GM12878 (cell line): ENCODE results near the gene TXNDC8. TPM values are rescaled to one million over a fixed set of nuclear protein-coding genes. Genes with fewer than 3 reads are reported as not detected.

Experiments
- ATAC-seq: fragments of 200-7000 bp; cut with Tn5 transposase; 3 replicates; pipeline ENCODE4 v1.9.1; 2020; ENCODE audit warnings: mild to moderate bottlenecking, moderate library complexity
- BruUV-seq: library from RNA; stranded (reverse); fragments of 400-500 nt; replicated peaks from 2 replicates; lab custom pipeline; 2021; lab: Mats Ljungman, UMichigan
- CTCF ChIA-PET: fragments of 300-600 bp; sonication (Branson Sonifier 250); formaldehyde crosslinking; extraction: SDS; loops from one replicate; lab custom pipeline; 2021; ENCODE audit warnings: inconsistent platforms; lab: Yijun Ruan, JAX
- POLR2A ChIA-PET: fragments of 350-600 bp; formaldehyde crosslinking; extraction: SDS; loops from one replicate; lab custom pipeline; 2021; ENCODE audit warnings: inconsistent platforms; lab: Charles Lee
- RAD21 ChIA-PET: fragments of 300-600 bp; sonication (Branson Sonifier 250); formaldehyde crosslinking; loops from one replicate; lab custom pipeline; 2023; ENCODE audit warnings: antibody characterized with exemption; ENCODE audit not compliant: unreplicated experiment; lab: Charles Lee
- SMC1A ChIA-PET: fragments of 300-600 bp; sonication (Branson Sonifier 250); formaldehyde crosslinking; loops from one replicate; lab custom pipeline; 2023; ENCODE audit not compliant: unreplicated experiment, uncharacterized antibody; lab: Charles Lee
- DNase-seq: peaks from one replicate; pipeline ENCODE4 v3.0.0-alpha.2; 2011; ENCODE audit warnings: low read depth, low spot score
- FAIRE-seq: peaks from 3 replicates; lab custom pipeline; 2011; peaks lifted over from hg19 to GRCh38; lab: Jason Lieb, UNC
- H2AFZ ChIP-seq: 2 replicates; pipeline ENCODE4 v1.6.0; 2011; ENCODE audit warnings: low read depth, low read length, control low read depth; ENCODE audit not compliant: control insufficient read depth
- H3K27ac ChIP-seq: 2 replicates; pipeline ENCODE4 v1.5.1; 2011; ENCODE audit warnings: control low read depth; ENCODE audit not compliant: control insufficient read depth, insufficient read depth
- H3K27me3 ChIP-seq, 2 experiments: replicated peaks in 1 of 2; 2 replicates each; pipeline versions ENCODE4 v1.6.0 to v1.6.1; 2011; ENCODE audit warnings: low read length in 1 of 2; ENCODE audit not compliant: control insufficient read depth in 2 of 2, insufficient read depth in 2 of 2
- H3K36me3 ChIP-seq, 2 experiments: 2 replicates each; pipeline ENCODE4 v1.5.1; 2011; ENCODE audit warnings: low read length in 1 of 2; ENCODE audit not compliant: control insufficient read depth in 2 of 2, insufficient read depth in 2 of 2
- H3K4me1 ChIP-seq: 2 replicates; pipeline ENCODE4 v1.6.1; 2011; ENCODE audit warnings: mild to moderate bottlenecking, low read length, moderate library complexity, mixed read lengths; ENCODE audit not compliant: control insufficient read depth, insufficient read depth
- H3K4me2 ChIP-seq: 2 replicates; pipeline ENCODE4 v1.6.0; 2011; ENCODE audit warnings: control low read depth; ENCODE audit not compliant: control insufficient read depth, insufficient read depth
- H3K4me3 ChIP-seq: fragments of 200-600 bp; sonication (generic); 2 replicates; pipeline ENCODE4 v1.5.1; 2016
- H3K79me2 ChIP-seq: 2 replicates; pipeline ENCODE4 v1.6.0; 2011; ENCODE audit warnings: low read length; ENCODE audit not compliant: control insufficient read depth, insufficient read depth
- H3K9ac ChIP-seq: 2 replicates; pipeline ENCODE4 v1.8.0; 2011; ENCODE audit warnings: low read length, control low read depth, mixed read lengths; ENCODE audit not compliant: control insufficient read depth, insufficient read depth
- H3K9me3 ChIP-seq: replicated peaks from 3 replicates; pipeline ENCODE4 v1.5.1; 2011; ENCODE audit warnings: mild to moderate bottlenecking, low read length; ENCODE audit not compliant: control insufficient read depth, insufficient read depth
- H4K20me1 ChIP-seq: 2 replicates; pipeline ENCODE4 v1.6.0; 2011; ENCODE audit not compliant: control insufficient read depth, insufficient read depth
- CBX3 ChIP-seq: fragments of 200-600 bp; sonication (generic); IDR thresholded peaks from 2 replicates; pipeline ENCODE4 v1.6.1; 2016; ENCODE audit warnings: low read depth, borderline replicate concordance
- CEBPZ ChIP-seq: fragments of 150-350 bp; IDR thresholded peaks from 2 replicates; pipeline ENCODE4 v1.6.1; 2016; ENCODE audit warnings: low read depth, low read length
- NR2C2 ChIP-seq: IDR thresholded peaks from 2 replicates; pipeline ENCODE4 v1.6.1; 2011; ENCODE audit warnings: borderline replicate concordance, low read depth; ENCODE audit not compliant: control insufficient read depth, insufficient read length
- STAT1 ChIP-seq: fragments of 450-650 bp; conservative IDR thresholded peaks from 2 replicates; pipeline ENCODE4 v1.6.1; 2014; ENCODE audit warnings: antibody characterized with exemption, mild to moderate bottlenecking
- TCF3 ChIP-seq: IDR thresholded peaks from 2 replicates; pipeline ENCODE4 v1.6.1; 2012; ENCODE audit warnings: low read depth, mild to moderate bottlenecking, low read length, borderline replicate concordance; ENCODE audit not compliant: insufficient read depth
- YBX1 ChIP-seq: fragments of 450-650 bp; IDR thresholded peaks from 2 replicates; pipeline ENCODE4 v1.6.1; 2016; ENCODE audit warnings: antibody characterized with exemption
- WGBS: methylation state at CpG from one replicate; pipeline ENCODE4 v1.1.6; 2016; ENCODE audit warnings: low lambda C conversion rate; ENCODE audit not compliant: insufficient replicate concordance, insufficient coverage; ENCODE audit errors: missing lambda C conversion rate; 5-methylcytosine and 5-hydroxymethylcytosine counted together
- in situ Hi-C: fragments of 300-500 bp; cut with MboI; formaldehyde crosslinking; loops from 9 replicates; pipeline ENCODE4 v1.14.3; 2018; ENCODE audit warnings: mixed read lengths
- intact Hi-C: fragments of 100-400 bp; cut with micrococcal nuclease; formaldehyde crosslinking; loops from one replicate; pipeline ENCODE4 v1.14.2; 2022; ENCODE audit not compliant: unreplicated experiment
- polyA plus RNA-seq, 11 experiments: library from polyadenylated mRNA; depleted of rRNA in 4 of 11; unstranded in 6 of 11; stranded (reverse) in 5 of 11; fragments of >200 nt; fragmentation: Nextera tagmentation in 4 of 11; fragmentation: Illumina TruSeq in 1 of 11; extraction: Ambion mirVana in 4 of 11; extraction: Trizol in 1 of 11; gene quantifications; 1 replicate in 1 of 11; 2 replicates in 10 of 11; pipeline versions ENCODE4 v1.2.1 to v1.2.3, GENCODE V29; 2011 to 2016; ENCODE audit warnings: inconsistent platforms in 2 of 11, missing spikeins in 2 of 11, low read depth in 1 of 11
- total RNA-seq, 4 experiments: library from RNA; depleted of rRNA in 3 of 4; stranded (reverse); fragments of >200 nt in 3 of 4; fragmentation: Illumina TruSeq in 1 of 4; extraction: Trizol in 1 of 4; gene quantifications; 2 replicates each; pipeline versions ENCODE4 v1.2.1 to v1.2.3, GENCODE V29; 2013 to 2021
- TF ChIP-seq, protein P1 (sequence below): fragments of 450-650 bp; IDR thresholded peaks from 2 replicates; pipeline ENCODE4 v1.6.1; 2018; ENCODE audit warnings: mild to moderate bottlenecking, low read depth, moderate library complexity; ENCODE audit not compliant: partially characterized antibody
- TF ChIP-seq, protein P2 (sequence below): fragments of 450-650 bp; formaldehyde crosslinking; IDR thresholded peaks from 2 replicates; pipeline ENCODE4 v1.4.0; 2022; ENCODE audit warnings: mild to moderate bottlenecking, moderate library complexity
- TF ChIP-seq, protein P3 (sequence below): fragments of 450-650 bp; IDR thresholded peaks from 2 replicates; pipeline ENCODE4 v1.6.1; 2017; ENCODE audit warnings: antibody characterized with exemption, mild to moderate bottlenecking, moderate library complexity

TXNDC8 gene
- total and polyA plus RNA-seq, 10 of the 15 experiments (the other 5 are each of a cell fraction or from before 2014, with no cell fraction given): not detected

DNA sequence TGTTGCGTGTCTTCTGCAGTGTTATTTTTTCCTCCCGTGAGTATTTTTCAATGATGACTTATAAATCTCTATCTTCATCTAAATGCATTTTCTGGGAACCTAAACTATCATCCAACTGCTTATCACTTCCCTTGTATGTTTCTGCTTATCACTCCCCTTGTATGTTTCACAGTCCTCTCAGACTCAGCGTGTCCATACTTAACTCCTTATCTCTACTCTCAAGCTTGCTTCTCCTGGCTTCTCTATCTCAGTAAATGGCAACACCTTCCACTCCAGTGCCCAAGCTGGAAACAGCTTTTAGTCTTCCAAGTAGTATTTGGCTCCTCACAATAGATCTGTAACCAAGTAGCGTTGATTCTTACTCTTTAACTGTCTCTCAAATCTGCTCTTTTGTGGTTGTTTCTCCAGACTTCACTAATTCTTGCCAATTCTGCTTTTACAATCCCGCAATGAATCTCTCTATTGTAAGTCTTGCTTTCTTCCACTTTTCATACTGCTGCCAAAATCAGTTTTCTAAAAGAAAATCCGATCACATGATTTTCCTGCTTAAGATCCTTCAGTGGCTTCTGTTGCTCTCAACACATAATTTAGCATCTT is 33.8 kb upstream of the TXNDC8 start (continued):
- TF ChIP-seq, protein P1, sequence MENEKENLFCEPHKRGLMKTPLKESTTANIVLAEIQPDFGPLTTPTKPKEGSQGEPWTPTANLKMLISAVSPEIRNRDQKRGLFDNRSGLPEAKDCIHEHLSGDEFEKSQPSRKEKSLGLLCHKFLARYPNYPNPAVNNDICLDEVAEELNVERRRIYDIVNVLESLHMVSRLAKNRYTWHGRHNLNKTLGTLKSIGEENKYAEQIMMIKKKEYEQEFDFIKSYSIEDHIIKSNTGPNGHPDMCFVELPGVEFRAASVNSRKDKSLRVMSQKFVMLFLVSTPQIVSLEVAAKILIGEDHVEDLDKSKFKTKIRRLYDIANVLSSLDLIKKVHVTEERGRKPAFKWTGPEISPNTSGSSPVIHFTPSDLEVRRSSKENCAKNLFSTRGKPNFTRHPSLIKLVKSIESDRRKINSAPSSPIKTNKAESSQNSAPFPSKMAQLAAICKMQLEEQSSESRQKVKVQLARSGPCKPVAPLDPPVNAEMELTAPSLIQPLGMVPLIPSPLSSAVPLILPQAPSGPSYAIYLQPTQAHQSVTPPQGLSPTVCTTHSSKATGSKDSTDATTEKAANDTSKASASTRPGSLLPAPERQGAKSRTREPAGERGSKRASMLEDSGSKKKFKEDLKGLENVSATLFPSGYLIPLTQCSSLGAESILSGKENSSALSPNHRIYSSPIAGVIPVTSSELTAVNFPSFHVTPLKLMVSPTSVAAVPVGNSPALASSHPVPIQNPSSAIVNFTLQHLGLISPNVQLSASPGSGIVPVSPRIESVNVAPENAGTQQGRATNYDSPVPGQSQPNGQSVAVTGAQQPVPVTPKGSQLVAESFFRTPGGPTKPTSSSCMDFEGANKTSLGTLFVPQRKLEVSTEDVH: no peak
- TF ChIP-seq TCF3: no peak
- TF ChIP-seq YBX1: no peak
- TF ChIP-seq STAT1: no peak
- TF ChIP-seq CEBPZ: no peak
- TF ChIP-seq, all 136 proteins: peak for 0

DNA sequence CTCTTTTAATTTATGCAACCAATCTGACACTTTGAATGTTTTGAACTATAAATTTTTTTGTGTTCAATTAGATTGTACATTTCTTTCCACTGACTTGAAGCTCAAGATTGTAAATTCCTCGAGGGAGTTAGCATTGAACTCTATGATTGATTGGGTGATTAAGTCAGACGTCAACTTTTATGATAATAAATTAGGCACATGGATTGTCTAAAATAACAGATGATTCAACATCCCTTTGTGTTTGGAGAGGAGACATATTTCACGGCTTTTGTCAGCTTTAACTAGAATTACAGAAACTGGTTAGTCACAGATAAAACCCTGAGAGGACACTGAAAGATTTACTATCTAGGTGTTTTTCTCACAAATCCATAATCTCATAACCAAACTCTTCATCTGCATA is 32.7 kb upstream of the TXNDC8 start:
- no peak overlapping the region for H3K4me3 ChIP-seq
- H3K79me2 ChIP-seq: no peaks in the 10 kb centered on the region
- RAD21 ChIA-PET: no interaction called here
- no peaks in the 10 kb centered on the region for H3K9me3 ChIP-seq
- H2AFZ ChIP-seq: no peak overlapping the region
- WGBS: 17% methylated on average over 3 of the region's 3 CpGs
- CTCF ChIA-PET: no interaction called here
- SMC1A ChIA-PET: interaction anchor here (1.4 kb wide), 1 partner anchor 30 kb away, joined by 3 read pairs; no protein-coding TSS in a partner anchor
- H4K20me1 ChIP-seq: no peaks in the 10 kb centered on the region
- FAIRE-seq (no peak), DNase-seq (no peak), ATAC-seq (no peak)
- H3K27me3 ChIP-seq: no peaks in the 10 kb centered on the region
- H3K4me2 ChIP-seq: no peak overlapping the region
- POLR2A ChIA-PET: no interaction called here
- intact Hi-C loops (no loop called here), in situ Hi-C loops (no loop called here)
- H3K4me1 ChIP-seq: no peaks in the 10 kb centered on the region
- H3K27ac ChIP-seq: no peak overlapping the region
- BruUV-seq: no TSS peak
- no peak overlapping the region for H3K9ac ChIP-seq
- H3K36me3 ChIP-seq: no peaks in the 10 kb centered on the region
- TF ChIP-seq, protein P2, sequence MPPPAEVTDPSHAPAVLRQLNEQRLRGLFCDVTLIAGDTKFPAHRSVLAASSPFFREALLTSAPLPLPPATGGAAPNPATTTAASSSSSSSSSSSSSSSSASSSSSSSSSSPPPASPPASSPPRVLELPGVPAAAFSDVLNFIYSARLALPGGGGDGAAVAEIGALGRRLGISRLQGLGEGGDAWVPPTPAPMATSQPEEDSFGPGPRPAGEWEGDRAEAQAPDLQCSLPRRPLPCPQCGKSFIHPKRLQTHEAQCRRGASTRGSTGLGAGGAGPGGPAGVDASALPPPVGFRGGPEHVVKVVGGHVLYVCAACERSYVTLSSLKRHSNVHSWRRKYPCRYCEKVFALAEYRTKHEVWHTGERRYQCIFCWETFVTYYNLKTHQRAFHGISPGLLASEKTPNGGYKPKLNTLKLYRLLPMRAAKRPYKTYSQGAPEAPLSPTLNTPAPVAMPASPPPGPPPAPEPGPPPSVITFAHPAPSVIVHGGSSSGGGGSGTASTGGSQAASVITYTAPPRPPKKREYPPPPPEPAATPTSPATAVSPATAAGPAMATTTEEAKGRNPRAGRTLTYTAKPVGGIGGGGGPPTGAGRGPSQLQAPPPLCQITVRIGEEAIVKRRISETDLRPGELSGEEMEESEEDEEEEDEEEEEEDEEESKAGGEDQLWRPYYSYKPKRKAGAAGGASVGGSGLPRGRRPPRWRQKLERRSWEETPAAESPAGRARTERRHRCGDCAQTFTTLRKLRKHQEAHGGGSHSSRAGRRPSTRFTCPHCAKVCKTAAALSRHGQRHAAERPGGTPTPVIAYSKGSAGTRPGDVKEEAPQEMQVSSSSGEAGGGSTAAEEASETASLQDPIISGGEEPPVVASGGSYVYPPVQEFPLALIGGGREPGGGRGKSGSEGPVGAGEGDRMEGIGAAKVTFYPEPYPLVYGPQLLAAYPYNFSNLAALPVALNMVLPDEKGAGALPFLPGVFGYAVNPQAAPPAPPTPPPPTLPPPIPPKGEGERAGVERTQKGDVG: no peak
- TF ChIP-seq NR2C2 (no peak), CBX3 (no peak)
- TF ChIP-seq, protein P3, sequence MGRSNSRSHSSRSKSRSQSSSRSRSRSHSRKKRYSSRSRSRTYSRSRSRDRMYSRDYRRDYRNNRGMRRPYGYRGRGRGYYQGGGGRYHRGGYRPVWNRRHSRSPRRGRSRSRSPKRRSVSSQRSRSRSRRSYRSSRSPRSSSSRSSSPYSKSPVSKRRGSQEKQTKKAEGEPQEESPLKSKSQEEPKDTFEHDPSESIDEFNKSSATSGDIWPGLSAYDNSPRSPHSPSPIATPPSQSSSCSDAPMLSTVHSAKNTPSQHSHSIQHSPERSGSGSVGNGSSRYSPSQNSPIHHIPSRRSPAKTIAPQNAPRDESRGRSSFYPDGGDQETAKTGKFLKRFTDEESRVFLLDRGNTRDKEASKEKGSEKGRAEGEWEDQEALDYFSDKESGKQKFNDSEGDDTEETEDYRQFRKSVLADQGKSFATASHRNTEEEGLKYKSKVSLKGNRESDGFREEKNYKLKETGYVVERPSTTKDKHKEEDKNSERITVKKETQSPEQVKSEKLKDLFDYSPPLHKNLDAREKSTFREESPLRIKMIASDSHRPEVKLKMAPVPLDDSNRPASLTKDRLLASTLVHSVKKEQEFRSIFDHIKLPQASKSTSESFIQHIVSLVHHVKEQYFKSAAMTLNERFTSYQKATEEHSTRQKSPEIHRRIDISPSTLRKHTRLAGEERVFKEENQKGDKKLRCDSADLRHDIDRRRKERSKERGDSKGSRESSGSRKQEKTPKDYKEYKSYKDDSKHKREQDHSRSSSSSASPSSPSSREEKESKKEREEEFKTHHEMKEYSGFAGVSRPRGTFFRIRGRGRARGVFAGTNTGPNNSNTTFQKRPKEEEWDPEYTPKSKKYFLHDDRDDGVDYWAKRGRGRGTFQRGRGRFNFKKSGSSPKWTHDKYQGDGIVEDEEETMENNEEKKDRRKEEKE: no peak
